GM23248 (cell line): Measurements from ENCODE around the gene MPZL2. TPM values are rescaled to one million over a fixed set of nuclear protein-coding genes. Genes with fewer than 3 reads are reported as not detected.

ENCODE experiments used
- DNase-seq: peaks from one replicate; pipeline ENCODE4 v3.0.0-alpha.2; 2015
- H2AFZ ChIP-seq: fragments of 200-600 bp; sonication (generic); 2 replicates; pipeline ENCODE4 v1.6.1; 2016; ENCODE audit warnings: antibody characterized with exemption
- H3F3A ChIP-seq: fragments of 200-600 bp; sonication (generic); 2 replicates; pipeline ENCODE4 v1.6.1; 2016; ENCODE audit warnings: mild to moderate bottlenecking, antibody characterized with exemption, mixed run types; ENCODE audit not compliant: insufficient read depth
- H3K27ac ChIP-seq: fragments of 200-600 bp; sonication (generic); 2 replicates; pipeline ENCODE4 v1.5.1; 2016; ENCODE audit warnings: mild to moderate bottlenecking
- H3K27me3 ChIP-seq: fragments of 200-600 bp; sonication (generic); replicated peaks from 2 replicates; pipeline ENCODE4 v1.6.1; 2016; ENCODE audit warnings: mild to moderate bottlenecking; ENCODE audit not compliant: insufficient read depth
- H3K36me3 ChIP-seq: fragments of 200-600 bp; sonication (generic); 2 replicates; pipeline ENCODE4 v1.6.1; 2016; ENCODE audit warnings: low read depth, mild to moderate bottlenecking
- H3K4me1 ChIP-seq: fragments of 200-600 bp; sonication (generic); 2 replicates; pipeline ENCODE4 v1.6.1; 2016; ENCODE audit warnings: mild to moderate bottlenecking; ENCODE audit not compliant: insufficient read depth
- H3K4me2 ChIP-seq: fragments of 200-600 bp; sonication (generic); one replicate; pipeline ENCODE4 v1.6.1; 2016; ENCODE audit warnings: mild to moderate bottlenecking; ENCODE audit not compliant: unreplicated experiment
- H3K4me3 ChIP-seq: fragments of 200-600 bp; sonication (generic); 2 replicates; pipeline ENCODE4 v1.5.1; 2016; ENCODE audit warnings: mild to moderate bottlenecking
- H3K79me2 ChIP-seq: fragments of 200-600 bp; sonication (generic); 2 replicates; pipeline ENCODE4 v1.6.1; 2016; ENCODE audit warnings: mild to moderate bottlenecking; ENCODE audit not compliant: insufficient read depth
- H3K9ac ChIP-seq: fragments of 200-600 bp; sonication (generic); 2 replicates; pipeline ENCODE4 v1.6.1; 2016; ENCODE audit warnings: mild to moderate bottlenecking
- H3K9me2 ChIP-seq: fragments of 200-600 bp; sonication (generic); 2 replicates; pipeline ENCODE4 v1.6.1; 2016; ENCODE audit warnings: mixed run types, mild to moderate bottlenecking, moderate library complexity; ENCODE audit not compliant: insufficient read depth
- H3K9me3 ChIP-seq: fragments of 200-600 bp; sonication (generic); one replicate; pipeline ENCODE4 v1.6.1; 2017; ENCODE audit warnings: low read depth
- H4K20me1 ChIP-seq: fragments of 200-600 bp; sonication (generic); 2 replicates; pipeline ENCODE4 v1.6.0; 2016; ENCODE audit not compliant: insufficient read depth
- EZH2 ChIP-seq: fragments of 200-600 bp; sonication (generic); IDR thresholded peaks from 2 replicates; pipeline ENCODE4 v1.6.1; 2018; ENCODE audit warnings: antibody characterized with exemption, mild to moderate bottlenecking; ENCODE audit not compliant: insufficient read depth, poor library complexity, severe bottlenecking
- EZH2phosphoT487 ChIP-seq: fragments of 200-600 bp; sonication (generic); IDR thresholded peaks from 2 replicates; pipeline ENCODE4 v1.6.1; 2018; ENCODE audit warnings: antibody characterized with exemption, moderate library complexity, mild to moderate bottlenecking, low read depth; ENCODE audit not compliant: insufficient read depth
- WGBS, 2 experiments: methylation state at CpG; one replicate each; pipeline ENCODE4 v1.1.6; 2015 to 2017; ENCODE audit warnings: low lambda C conversion rate in 2 of 2, low coverage in 1 of 2; ENCODE audit errors: missing lambda C conversion rate in 2 of 2; 5-methylcytosine and 5-hydroxymethylcytosine counted together
- in situ Hi-C: fragments of 300-500 bp; cut with MboI; formaldehyde crosslinking; loops from 2 replicates; pipeline ENCODE4 v1.15.0; 2020
- polyA plus RNA-seq: library from polyadenylated mRNA; unstranded; fragments of >200 nt; fragmentation: Nextera tagmentation; extraction: Ambion mirVana; gene quantifications from 2 replicates; pipeline ENCODE4 v1.2.1, GENCODE V29; 2016
- total RNA-seq: library from RNA; depleted of rRNA; stranded (reverse); fragments of >200 nt; shearing (Covaris generic); gene quantifications from 2 replicates; pipeline ENCODE4 v1.2.3, GENCODE V29; 2014

Gene MPZL2
- total and polyA plus RNA-seq, 2 experiments from 2014 or later = not detected

GRCh38 chr11:118219244-118219643, 44.9 kb downstream of the MPZL2 start:
- DNase-seq = no peak
- Histone ChIP-seq H3K4me3 (no peak overlapping the region), H3K9me2 (no peaks in the 10 kb centered on the region), H3K4me2 (no peak overlapping the region), H3K9me3 (no peaks in the 10 kb centered on the region), H3K4me1 (no peaks in the 10 kb centered on the region), H3F3A (no peaks in the 10 kb centered on the region), H3K9ac (no peak overlapping the region), H2AFZ (no peak overlapping the region), H3K27me3 (peaks cover 12% of the 10 kb centered on the region), H3K36me3 (no peaks in the 10 kb centered on the region), H3K27ac (no peak overlapping the region), H3K79me2 (no peaks in the 10 kb centered on the region), H4K20me1 (no peaks in the 10 kb centered on the region)
- TF ChIP-seq EZH2phosphoT487 (no peak), EZH2 (no peak)
- in situ Hi-C loops = no loop called here

- H3K4me2 ChIP-seq = no peak overlapping the region
- 49 to 52% methylated on average over 3 of the region's 3 CpGs for WGBS, 2 experiments
- H3K4me3 ChIP-seq = no peak overlapping the region
- TF ChIP-seq EZH2phosphoT487 (no peak), EZH2 (no peak)
- H3K9me2 ChIP-seq = no peaks in the 10 kb centered on the region
- H3K9ac ChIP-seq = no peak overlapping the region
- no peaks in the 10 kb centered on the region for H3K9me3 ChIP-seq
- no peaks in the 10 kb centered on the region for H3K79me2 ChIP-seq
- H4K20me1 ChIP-seq = no peaks in the 10 kb centered on the region
- DNase-seq = no peak
- H2AFZ ChIP-seq = no peak overlapping the region
- H3K27me3 ChIP-seq = peaks cover 29% of the 10 kb centered on the region
- no peaks in the 10 kb centered on the region for H3F3A ChIP-seq
- H3K36me3 ChIP-seq = no peaks in the 10 kb centered on the region
- H3K4me1 ChIP-seq = no peaks in the 10 kb centered on the region
- in situ Hi-C loops = no loop called here
- H3K27ac ChIP-seq = no peak overlapping the region
These were observed 46.5 kb downstream of the MPZL2 start for GRCh38 chr11:118217575-118217974.

GRCh38 chr11:118216621-118217481, 47.2 kb downstream of the MPZL2 start:
- Histone ChIP-seq H3K27ac (no peak overlapping the region), H3K36me3 (no peaks in the 10 kb centered on the region), H3K9ac (no peak overlapping the region), H3K79me2 (no peaks in the 10 kb centered on the region), H3K4me1 (no peaks in the 10 kb centered on the region), H3K9me3 (no peaks in the 10 kb centered on the region), H3K27me3 (peaks cover 35% of the 10 kb centered on the region), H3K4me2 (no peak overlapping the region), H2AFZ (no peak overlapping the region), H3F3A (no peaks in the 10 kb centered on the region), H3K4me3 (no peak overlapping the region), H4K20me1 (no peaks in the 10 kb centered on the region), H3K9me2 (no peaks in the 10 kb centered on the region)
- in situ Hi-C loops = no loop called here
- TF ChIP-seq EZH2phosphoT487 = no peak
- no peak for TF ChIP-seq EZH2
- WGBS, 2 experiments = 59 to 65% methylated on average over 11 of the region's 11 CpGs
- DNase-seq = no peak

- Histone ChIP-seq H2AFZ (no peak overlapping the region), H4K20me1 (no peaks in the 10 kb centered on the region), H3K4me1 (0 out of 2 replicates have a peak, but pooled peaks cover 2% of the 10 kb centered on the region), H3K9ac (no peak overlapping the region), H3K27ac (no peak overlapping the region), H3K27me3 (peaks cover 37% of the 10 kb centered on the region), H3K36me3 (no peaks in the 10 kb centered on the region), H3K79me2 (no peaks in the 10 kb centered on the region), H3K4me3 (no peak overlapping the region), H3K4me2 (no peak overlapping the region), H3K9me3 (no peaks in the 10 kb centered on the region), H3F3A (no peaks in the 10 kb centered on the region), H3K9me2 (no peaks in the 10 kb centered on the region)
- TF ChIP-seq EZH2phosphoT487 (no peak), EZH2 (no peak)
- WGBS, 2 experiments = 59 to 60% methylated on average over 7 of the region's 7 CpGs
- DNase-seq = no peak
- in situ Hi-C loops = no loop called here
These were observed 48.3 kb downstream of the MPZL2 start for GRCh38 chr11:118215765-118216164.
